Pons (tissue), 1 donor: ENCODE results near the gene ESPNL.

Source experiments
- DNase-seq: peaks from one replicate; pipeline ENCODE4 v3.0.0-alpha.2; 2016; ENCODE audit warnings: low spot score

The ESPNL gene

DNA sequence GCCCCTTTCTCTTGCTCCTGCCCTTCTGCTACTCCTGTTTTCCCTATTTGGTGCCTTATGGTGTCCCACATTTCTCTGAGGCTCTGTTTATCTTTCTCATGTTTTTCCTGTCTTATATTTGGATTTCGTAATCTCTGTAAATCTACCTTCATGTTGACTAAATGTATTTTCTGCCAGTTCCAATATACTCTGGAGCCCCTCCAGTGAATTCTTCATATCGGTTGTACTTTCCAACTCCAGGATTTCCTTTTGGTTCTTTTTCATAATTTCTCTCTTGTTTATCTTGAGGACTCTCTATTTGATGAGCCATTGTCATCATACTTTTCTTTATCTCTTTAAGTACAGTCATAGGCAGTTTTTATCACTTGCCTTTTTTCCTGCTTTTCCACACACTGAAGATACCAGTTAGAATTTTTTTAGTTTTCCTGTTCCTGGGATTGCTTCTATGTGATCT, 20.2 kb upstream of the ESPNL start:
- DNase-seq, result no peak

DNA sequence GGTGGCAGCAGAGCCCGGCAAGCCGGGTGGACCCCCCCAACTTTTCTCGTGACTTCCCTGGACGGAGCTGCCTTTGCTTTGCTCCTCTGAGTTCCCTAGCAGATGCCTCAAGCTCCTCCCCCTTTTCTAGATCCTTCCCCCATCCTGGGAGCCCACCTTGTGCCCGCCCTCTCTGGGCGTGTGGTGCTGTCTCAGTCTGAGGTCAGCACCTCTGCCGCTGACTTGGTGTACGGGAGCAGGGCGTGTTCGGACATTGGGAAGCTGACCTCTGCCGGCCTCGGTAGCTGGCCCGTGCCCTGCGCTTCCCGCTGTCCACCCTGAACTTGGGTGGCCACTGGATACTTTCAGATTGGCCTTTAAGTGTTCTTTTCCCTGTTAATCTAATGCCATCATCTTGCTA, 19.6 kb upstream of the ESPNL start:
- no peak for DNase-seq

DNA sequence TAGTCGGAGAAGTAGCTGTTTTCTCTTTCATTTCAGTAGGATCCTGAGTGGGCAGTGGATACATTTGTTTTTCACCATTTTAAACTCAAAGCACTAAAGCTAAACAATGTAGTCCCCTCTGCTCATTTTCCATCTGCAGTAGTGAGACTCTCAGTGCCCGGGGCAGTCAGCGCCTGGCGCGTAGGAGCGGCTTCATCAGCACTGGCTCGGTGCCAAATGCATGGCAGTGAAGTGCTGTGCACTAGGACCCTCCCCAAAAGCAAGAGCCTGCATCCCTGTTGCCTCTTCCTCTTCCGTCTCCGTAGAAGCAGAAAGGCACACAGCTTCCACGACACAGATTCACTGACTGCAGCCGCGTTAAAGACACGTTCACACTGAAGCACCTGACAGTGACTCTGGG, 19.0 kb upstream of the ESPNL start:
- peak; percentile 29 for DNase-seq

DNA sequence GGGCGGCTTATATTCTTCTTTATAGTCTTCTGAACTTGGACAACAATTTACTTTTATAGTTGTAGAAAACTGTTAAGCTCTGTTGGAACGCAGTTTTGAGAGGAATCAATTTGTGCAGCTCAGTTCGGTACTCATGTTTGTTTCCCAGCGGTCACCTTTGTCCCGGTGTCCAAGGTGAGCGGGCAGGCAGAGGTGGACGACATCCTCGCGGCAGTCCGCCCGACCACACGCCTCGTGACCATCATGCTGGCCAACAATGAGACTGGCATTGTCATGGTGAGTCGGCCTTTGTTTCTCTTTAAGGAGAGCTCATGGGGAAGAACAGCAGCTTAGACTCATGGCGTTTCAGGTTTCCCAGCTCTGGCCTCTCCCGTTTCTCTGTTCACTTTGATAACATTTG, 18.6 kb upstream of the ESPNL start:
- DNase-seq, result peak; percentile 39

DNA sequence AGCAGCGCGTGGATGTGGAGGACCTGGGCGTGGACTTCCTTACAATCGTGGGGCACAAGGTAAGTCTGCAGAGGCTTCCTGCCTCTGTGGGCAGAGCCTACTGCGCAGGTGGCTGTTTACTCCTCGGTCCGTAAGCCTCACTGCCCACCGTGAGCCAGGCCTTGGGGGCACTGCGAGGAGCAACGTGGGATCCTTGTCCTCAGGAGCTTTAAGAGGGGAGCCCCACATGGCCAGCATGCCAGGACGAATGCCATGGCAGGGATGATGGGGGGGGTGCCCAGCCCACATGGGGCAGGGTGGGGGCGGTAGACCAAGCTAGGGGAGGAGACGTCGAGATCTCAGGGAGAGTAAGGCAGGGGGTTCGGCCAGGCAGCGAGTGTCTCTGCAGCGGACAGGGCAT, 18.0 kb upstream of the ESPNL start:
- DNase-seq, result no peak

DNA sequence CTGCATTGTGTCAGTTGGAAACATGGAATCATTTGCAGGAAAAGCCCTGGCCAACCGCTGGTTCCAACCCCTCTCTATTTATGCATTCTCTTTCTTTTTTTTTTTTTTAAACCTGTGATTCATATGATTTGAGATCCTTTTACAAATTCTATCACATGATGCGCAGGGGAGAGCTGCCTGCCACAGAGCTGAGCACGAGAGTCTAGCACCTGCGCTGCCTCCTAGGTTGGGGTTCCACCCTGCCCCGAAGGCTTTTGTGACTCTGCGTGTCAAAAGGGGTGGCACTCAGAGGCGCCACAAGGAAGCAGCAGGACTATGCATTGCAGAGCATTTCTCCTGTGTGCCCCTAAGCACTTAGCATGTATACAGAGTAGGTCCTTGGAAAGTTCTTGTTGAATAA, 17.3 kb upstream of the ESPNL start:
- DNase-seq, result no peak

GRCh38 chr2:238083919-238084318, 16.2 kb upstream of the ESPNL start:
- no peak for DNase-seq

DNA sequence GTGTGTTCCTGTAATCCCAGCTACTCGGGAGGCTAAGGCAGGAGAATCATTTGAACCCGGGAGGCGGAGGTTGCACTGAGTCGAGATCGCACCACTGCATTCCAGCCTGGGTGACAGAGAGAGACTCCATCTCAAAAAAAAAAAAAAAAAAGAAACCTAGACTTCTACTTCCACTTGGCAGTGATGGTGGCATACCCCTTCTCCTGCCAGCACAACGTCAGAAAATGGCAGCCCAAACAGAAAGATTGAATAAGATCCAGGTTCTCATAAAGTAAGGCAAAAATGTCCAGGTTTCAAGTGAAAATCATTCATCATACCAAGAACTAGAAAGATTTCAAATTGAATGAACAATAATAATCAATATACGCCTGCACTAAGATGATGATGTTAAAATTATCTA, 15.4 kb upstream of the ESPNL start:
- DNase-seq, result no peak

DNA sequence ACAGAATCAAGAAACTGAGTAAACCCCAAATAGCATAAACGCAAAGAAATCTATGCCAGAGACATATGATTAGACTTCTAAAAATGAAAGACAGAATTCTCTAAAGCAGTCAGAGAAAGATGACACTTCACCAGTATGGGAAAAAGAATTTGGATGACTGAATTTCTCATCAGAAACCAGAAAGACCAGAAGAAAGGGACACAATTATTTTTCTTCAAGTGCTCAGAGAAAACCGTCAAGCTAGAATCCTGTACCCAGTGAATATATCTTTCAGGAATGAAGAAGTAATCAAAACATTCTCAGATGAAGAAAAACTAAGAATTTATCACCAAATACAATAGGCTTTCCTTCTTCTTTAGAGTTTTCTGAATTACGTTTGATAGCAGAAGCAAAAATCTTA, 14.2 kb upstream of the ESPNL start:
- DNase-seq, result no peak

GRCh38 chr2:238087211-238087610, 12.9 kb upstream of the ESPNL start:
- peak; percentile 42 for DNase-seq

- no peak for DNase-seq
These were observed 9.3 kb upstream of the ESPNL start for GRCh38 chr2:238090887-238091286.

GRCh38 chr2:238091436-238092060, 8.6 kb upstream of the ESPNL start:
- no peak for DNase-seq

DNA sequence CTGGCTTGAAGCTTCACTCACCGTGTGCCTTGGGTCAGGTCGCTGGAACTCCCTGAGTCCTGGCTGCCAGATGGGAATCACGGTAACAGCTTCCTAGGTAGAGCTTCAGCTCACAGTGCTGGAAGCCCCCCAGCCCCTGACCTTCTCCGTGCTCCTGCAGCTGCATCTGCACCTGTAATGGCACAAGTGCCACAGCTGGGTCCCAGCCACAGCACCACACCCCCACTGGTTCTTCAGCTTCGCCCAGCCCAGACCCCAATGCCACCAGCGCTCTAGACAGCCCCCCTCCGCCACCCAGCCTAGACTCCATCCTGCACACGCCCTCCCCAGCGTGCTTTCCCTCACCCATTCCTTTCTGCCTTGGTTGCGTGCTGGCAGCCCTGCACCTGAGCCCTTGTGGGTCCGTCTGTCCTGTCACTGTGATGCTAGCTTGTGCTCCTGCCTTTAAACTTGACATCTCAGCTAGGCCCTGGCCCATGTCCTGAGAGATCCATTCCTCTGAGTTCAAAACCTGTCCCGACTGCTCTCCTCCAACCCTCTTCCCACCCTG, 7.6 kb upstream of the ESPNL start:
- DNase-seq, result no peak

GRCh38 chr2:238093181-238094140, 6.7 kb upstream of the ESPNL start:
- no peak for DNase-seq

DNA sequence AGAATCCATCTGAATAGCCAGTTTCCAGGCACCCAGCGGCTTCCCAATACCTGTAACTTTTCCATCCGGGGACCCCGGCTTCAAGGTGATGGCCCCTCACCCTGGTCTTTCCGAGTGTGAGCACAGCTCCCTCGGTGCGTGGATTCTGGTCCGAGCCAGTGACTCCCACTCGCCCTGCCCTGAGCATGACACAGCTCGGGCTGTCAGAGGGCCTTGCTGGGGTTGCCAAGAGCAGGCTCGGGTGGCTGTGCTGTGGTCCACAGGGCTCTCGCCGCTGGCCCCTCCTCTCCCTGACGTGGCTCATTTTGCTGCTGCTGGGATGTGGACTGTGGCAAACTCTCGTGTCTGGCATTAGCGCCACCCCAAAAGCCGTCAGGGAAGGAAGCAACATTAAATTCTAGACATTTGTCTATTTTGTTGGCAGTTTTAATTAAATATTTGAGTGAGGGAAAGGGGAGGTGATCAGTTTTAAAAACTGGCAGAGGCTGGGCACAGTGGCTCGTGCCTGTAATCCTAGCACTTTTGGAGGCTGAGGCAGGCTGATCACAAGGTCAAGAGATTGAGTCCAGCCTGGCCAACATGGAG, 5.6 kb upstream of the ESPNL start:
- no peak for DNase-seq

- no peak for DNase-seq
These were observed 5.0 kb upstream of the ESPNL start for GRCh38 chr2:238095143-238095542.

DNA sequence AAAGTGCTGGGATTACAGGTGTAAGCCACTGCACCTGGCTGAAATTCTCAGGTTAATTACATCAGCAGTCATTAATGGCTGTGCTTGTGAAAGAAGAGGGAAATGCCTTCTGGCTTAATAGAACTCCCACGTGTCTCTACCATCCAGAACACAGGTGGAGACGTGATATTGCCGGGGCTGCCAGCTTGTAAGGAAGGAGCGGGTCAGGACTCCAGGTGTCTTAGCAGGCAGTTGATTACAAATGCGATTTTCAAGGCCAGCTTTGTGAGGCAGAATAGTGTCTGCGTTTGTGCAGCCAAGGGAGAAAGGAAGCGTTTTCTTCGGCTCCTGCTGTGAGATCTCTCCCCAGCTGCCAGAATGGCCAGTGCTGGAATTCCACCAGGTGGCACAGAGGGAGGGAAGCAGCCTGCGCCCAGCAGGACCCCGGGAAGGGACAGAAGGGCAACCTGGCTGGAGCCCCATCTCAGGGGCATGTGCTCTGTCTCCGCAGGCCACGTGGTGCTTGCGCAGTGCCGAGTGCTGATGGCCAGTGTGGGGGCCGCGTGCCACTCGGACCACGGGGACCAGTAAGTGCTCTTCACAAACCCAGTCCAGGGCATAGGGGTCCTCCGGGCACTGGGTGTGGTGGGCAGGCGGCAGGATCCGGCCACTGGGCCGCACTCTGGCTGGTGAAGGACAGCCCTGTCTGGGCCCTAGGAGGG, 3.7 kb upstream of the ESPNL start:
- DNase-seq, result peak; percentile 17

DNA sequence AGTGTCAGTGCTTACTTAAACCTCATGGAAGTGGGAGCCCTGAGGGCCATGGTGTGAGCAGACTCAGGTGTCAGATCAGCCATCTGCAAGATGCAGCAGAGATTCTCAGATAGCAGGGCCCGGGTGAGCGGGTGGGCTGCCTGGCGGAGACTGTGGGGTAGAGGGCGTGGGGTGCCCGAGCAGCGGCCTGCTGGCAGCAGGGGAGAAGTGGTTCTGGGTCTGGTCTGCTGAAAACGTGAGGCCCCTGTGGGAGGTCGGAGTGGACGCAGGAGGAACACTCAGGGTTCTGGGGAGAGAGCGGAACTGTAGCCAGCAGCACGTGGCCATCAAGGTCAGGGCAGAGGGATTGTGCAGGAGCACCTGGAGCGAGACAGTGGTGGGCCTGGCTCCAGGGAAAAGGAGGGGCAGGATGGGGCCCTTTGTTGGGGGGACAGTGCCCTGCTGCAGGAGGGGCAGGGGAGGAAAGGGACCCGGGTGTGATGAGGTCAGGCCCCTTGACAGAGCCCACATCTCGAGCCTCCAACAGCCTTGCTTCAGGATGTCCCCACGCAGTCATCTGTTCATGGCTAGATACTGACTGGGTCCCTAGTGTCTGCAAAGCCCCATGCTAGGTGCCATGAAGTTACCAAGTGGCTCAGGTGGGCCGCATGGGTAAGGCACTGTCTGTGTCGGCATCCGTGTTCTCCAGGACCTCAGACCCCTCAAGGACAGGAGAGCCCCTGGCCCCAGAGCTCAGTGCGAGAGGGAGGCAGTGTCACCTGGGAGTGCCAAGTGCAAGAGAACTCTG, 2.7 kb upstream of the ESPNL start:
- DNase-seq, result no peak

DNA sequence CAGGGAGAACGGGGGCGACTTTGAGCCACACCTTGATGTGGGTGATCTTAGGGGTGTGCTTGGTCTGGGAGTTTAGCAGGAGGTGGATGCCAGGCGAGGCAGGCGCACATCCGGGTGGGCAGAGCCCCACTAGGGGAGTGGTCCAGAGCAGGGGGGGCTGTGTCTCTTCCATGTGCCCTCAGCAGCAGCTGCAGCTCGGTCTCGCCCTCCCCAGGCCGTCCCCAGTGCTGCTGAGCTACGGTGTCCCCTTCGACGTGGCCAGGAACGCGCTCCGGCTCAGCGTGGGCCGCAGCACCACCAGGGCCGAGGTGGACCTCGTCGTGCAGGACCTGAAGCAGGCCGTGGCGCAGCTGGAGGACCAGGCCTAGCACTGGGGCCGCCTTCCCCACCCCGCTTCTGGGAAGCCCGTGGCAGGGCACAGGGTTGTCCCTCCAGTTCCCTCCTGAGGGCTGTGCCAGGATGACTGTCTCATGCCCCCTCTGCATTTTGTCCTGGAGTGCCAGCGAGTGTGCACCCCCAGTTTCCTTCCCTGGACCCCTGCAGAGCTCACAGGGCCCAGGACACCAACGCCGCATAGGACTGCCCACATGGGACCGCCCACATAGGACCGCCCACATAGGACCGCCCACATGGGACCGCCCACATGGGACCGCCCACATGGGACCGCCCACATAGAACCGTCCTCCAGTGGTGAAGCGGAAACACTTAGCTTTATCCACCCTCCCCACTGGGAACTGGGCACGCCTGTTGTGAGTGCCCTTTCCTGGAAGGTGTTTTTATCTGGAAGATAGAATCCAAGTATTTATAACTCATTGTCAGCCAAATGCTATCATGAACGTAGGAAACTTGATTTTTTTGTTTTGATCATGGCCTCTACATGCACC, 1.9 kb upstream of the ESPNL start:
- DNase-seq, result peak; percentile 16
